ENCODE results near the gene ITGA8.

Gene ITGA8

GRCh38 chr10:15730341-15730740 lies 10.6 kb upstream of the ITGA8 start:
- DNase-seq: no peak

GRCh38 chr10:15729890-15730289 lies 10.2 kb upstream of the ITGA8 start:
- no peak for DNase-seq

- DNase-seq: no peak
Observed at GRCh38 chr10:15726042-15726441, 6.3 kb upstream of the ITGA8 start.

GRCh38 chr10:15725603-15726002 lies 5.9 kb upstream of the ITGA8 start:
- no peak for DNase-seq

- DNase-seq: no peak
Observed at GRCh38 chr10:15724683-15725082, 5.0 kb upstream of the ITGA8 start.

GRCh38 chr10:15723803-15724202 lies 4.1 kb upstream of the ITGA8 start:
- no peak for DNase-seq

GRCh38 chr10:15720635-15721287 lies 1.0 kb upstream of the ITGA8 start:
- no peak for DNase-seq

GRCh38 chr10:15719049-15719898 lies 448 bp downstream of the ITGA8 start:
- DNase-seq: no peak

GRCh38 chr10:15718694-15719048 lies 1.1 kb downstream of the ITGA8 start:
- DNase-seq: no peak

- no peak for DNase-seq
Observed at GRCh38 chr10:15715619-15716227, 4.0 kb downstream of the ITGA8 start.

- no peak for DNase-seq
Observed at GRCh38 chr10:15714847-15715246, 4.9 kb downstream of the ITGA8 start.

- no peak for DNase-seq
Observed at GRCh38 chr10:15712883-15713282, 6.8 kb downstream of the ITGA8 start.

- no peak for DNase-seq
Observed at GRCh38 chr10:15710455-15710854, 9.3 kb downstream of the ITGA8 start.

- DNase-seq: no peak
Observed at GRCh38 chr10:15705298-15705697, 14.4 kb downstream of the ITGA8 start.

- no peak for DNase-seq
Observed at GRCh38 chr10:15704581-15704968, 15.1 kb downstream of the ITGA8 start.

GRCh38 chr10:15703944-15704580 lies 15.7 kb downstream of the ITGA8 start:
- no peak for DNase-seq

GRCh38 chr10:15703151-15703880 lies 16.4 kb downstream of the ITGA8 start:
- DNase-seq: no peak

- no peak for DNase-seq
Observed at GRCh38 chr10:15700078-15700674, 19.5 kb downstream of the ITGA8 start.

GRCh38 chr10:15695852-15696251 lies 23.9 kb downstream of the ITGA8 start:
- DNase-seq: no peak

GRCh38 chr10:15690031-15690430 lies 29.7 kb downstream of the ITGA8 start:
- DNase-seq: no peak

GRCh38 chr10:15684768-15685167 lies 35.0 kb downstream of the ITGA8 start:
- no peak for DNase-seq

GRCh38 chr10:15681076-15681475 lies 38.6 kb downstream of the ITGA8 start:
- no peak for DNase-seq

- DNase-seq: no peak
Observed at GRCh38 chr10:15678851-15679250, 40.9 kb downstream of the ITGA8 start.

All from activated CD4-positive, CD25-positive, alpha-beta regulatory T cell (primary cell).